ENCODE data around the gene PTGER2.
A peak's percentile ranks its signal among the peaks of the same experiment; 100 is the strongest.

PTGER2 gene

DNA sequence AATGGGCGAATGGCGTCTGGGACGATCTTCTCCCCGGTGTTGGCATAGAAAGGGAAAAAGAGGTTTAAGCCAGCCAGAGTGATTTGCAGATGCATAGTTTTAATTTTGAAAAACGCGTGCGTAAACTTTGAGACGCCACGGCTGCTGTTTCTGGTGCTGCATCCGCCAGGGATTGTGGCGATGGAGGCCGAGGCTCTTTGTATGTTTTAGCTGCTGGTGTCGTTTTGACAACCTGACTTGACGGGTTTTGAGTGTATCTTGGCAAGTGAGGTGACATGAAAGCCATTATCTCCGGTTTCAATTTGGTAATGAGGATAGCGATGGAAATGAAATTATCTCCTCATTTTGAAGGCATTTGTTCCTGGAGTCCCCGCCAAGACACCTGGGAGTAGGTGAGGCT, 45.0 kb upstream of the PTGER2 start:
- no peak overlapping the region for H3K4me3 ChIP-seq (ENCODE audit: low read depth, low read length)
- TF ChIP-seq, protein P1, sequence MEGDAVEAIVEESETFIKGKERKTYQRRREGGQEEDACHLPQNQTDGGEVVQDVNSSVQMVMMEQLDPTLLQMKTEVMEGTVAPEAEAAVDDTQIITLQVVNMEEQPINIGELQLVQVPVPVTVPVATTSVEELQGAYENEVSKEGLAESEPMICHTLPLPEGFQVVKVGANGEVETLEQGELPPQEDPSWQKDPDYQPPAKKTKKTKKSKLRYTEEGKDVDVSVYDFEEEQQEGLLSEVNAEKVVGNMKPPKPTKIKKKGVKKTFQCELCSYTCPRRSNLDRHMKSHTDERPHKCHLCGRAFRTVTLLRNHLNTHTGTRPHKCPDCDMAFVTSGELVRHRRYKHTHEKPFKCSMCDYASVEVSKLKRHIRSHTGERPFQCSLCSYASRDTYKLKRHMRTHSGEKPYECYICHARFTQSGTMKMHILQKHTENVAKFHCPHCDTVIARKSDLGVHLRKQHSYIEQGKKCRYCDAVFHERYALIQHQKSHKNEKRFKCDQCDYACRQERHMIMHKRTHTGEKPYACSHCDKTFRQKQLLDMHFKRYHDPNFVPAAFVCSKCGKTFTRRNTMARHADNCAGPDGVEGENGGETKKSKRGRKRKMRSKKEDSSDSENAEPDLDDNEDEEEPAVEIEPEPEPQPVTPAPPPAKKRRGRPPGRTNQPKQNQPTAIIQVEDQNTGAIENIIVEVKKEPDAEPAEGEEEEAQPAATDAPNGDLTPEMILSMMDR (conservative IDR thresholded peaks at IDR 0.05; ENCODE audit: low read depth, low read length) = no peak
- DNase-seq (ENCODE audit: low read depth) = no peak

- no peak for DNase-seq (ENCODE audit: low read depth)
- TF ChIP-seq, protein P1 (conservative IDR thresholded peaks at IDR 0.05; ENCODE audit: low read depth, low read length) = no peak
- no peak overlapping the region for H3K4me3 ChIP-seq (ENCODE audit: low read depth, low read length)
These were observed 44.1 kb upstream of the PTGER2 start for GRCh38 chr14:52269982-52270381.

GRCh38 chr14:52271538-52271937, 42.6 kb upstream of the PTGER2 start:
- H3K4me3 ChIP-seq (ENCODE audit: low read depth, low read length) = no peak overlapping the region
- DNase-seq (ENCODE audit: low read depth) = no peak
- TF ChIP-seq, protein P1 (conservative IDR thresholded peaks at IDR 0.05; ENCODE audit: low read depth, low read length) = no peak

DNA sequence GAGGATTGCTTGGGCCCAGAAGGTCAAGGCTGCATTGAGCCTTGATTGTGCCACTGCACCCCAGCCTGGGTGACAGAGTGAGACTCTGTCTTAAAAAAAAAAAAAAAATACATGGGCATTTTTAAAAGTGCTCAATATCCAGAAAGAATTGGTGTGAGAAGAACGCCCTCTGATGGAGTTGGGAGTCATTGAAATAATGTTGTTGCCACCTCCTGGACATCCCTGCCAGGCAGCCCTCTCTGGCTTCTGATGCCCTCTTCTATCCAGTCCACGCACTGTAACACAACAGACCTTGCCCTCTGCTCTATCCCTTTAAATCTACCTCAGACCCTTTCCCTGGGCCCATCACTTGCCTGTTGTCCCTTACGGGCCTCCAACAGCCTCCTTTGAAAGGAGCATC, 41.7 kb upstream of the PTGER2 start:
- DNase-seq (ENCODE audit: low read depth) = peak; percentile 68
- no peak overlapping the region for H3K4me3 ChIP-seq (ENCODE audit: low read depth, low read length)
- TF ChIP-seq, protein P1 (conservative IDR thresholded peaks at IDR 0.05; ENCODE audit: low read depth, low read length) = peak; percentile 73

GRCh38 chr14:52275372-52275771, 38.7 kb upstream of the PTGER2 start:
- TF ChIP-seq, protein P1 (conservative IDR thresholded peaks at IDR 0.05; ENCODE audit: low read depth, low read length) = no peak
- H3K4me3 ChIP-seq (ENCODE audit: low read depth, low read length) = no peak overlapping the region
- no peak for DNase-seq (ENCODE audit: low read depth)

GRCh38 chr14:52277552-52277951, 36.6 kb upstream of the PTGER2 start:
- TF ChIP-seq, protein P1 (conservative IDR thresholded peaks at IDR 0.05; ENCODE audit: low read depth, low read length) = no peak
- H3K4me3 ChIP-seq (ENCODE audit: low read depth, low read length) = no peak overlapping the region
- no peak for DNase-seq (ENCODE audit: low read depth)

DNA sequence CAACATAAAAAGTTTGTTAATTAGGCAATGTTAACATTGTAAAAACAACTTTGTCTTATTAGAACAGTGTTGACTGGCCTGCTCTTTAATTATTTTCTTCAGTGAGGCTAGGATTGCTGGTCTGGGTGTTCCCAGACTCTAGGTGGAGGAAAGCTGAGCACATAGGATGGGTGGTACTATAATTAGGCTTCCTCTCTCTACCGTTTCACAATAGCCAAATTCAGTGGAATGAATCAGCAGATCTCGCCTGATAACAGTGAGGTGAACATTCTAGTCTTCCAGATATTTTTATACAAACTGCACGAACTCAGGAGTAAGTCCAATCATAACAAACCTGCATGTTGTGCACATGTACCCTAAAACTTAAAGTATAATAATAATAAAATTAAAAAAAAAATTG, 34.7 kb upstream of the PTGER2 start:
- TF ChIP-seq, protein P1 (conservative IDR thresholded peaks at IDR 0.05; ENCODE audit: low read depth, low read length) = no peak
- peak; percentile 77 for DNase-seq (ENCODE audit: low read depth)
- no peak overlapping the region for H3K4me3 ChIP-seq (ENCODE audit: low read depth, low read length)

Measured in choroid plexus epithelial cell (primary cell).